ENCODE data around the gene LARP1. TPM values are rescaled to one million over a fixed set of nuclear protein-coding genes. Genes with fewer than 3 reads are reported as not detected.
"Not testable (repeated sequence)": the region's sequence is repeated elsewhere in the genome, so short reads cannot be mapped to it uniquely, and the experiment has no call there.

LARP1 gene
- total and polyA plus RNA-seq, 8 donors, result 35.8 to 195 (median 117) TPM

GRCh38 chr5:154728939-154729588, 26.1 kb upstream of the LARP1 start:
- no peak for TF ChIP-seq CTCF (IDR thresholded peaks at IDR 0.05)
- WGBS, 2 donors, result 92 to 97% methylated on average over 3 of the region's 3 CpGs
- no peak for FAIRE-seq
- no peaks in the 10 kb centered on the region for H3K27me3 ChIP-seq
- intact Hi-C loops (cut with DNase I), result no loop called here
- no peaks in the 10 kb centered on the region for H3K36me3 ChIP-seq
- no peak for DNase-seq
- ATAC-seq, result no peak
- peak overlapping the region in 1 of 4 donors; percentile 39 for H3K27ac ChIP-seq
- peaks cover 0 to 5% (median 0%) of the 10 kb centered on the region in 3 donors for H3K4me1 ChIP-seq
- H3K9me3 ChIP-seq, result no peaks in the 10 kb centered on the region
- no peak overlapping the region for H3K4me3 ChIP-seq

GRCh38 chr5:154729613-154730012, 25.6 kb upstream of the LARP1 start:
- intact Hi-C loops (cut with DNase I), result no loop called here
- TF ChIP-seq CTCF (IDR thresholded peaks at IDR 0.05), result no peak
- no peaks in the 10 kb centered on the region for H3K9me3 ChIP-seq
- peak in 3 of 6 donors; percentile 30 to 61 (median 53) for DNase-seq
- WGBS, 2 donors, result 47 to 56% methylated on average over 3 of the region's 3 CpGs
- H3K4me1 ChIP-seq, result peaks cover 0 to 5% (median 0%) of the 10 kb centered on the region in 3 donors
- no peak overlapping the region for H3K4me3 ChIP-seq
- ATAC-seq, result peak; percentile 23 to 69 (median 58)
- H3K36me3 ChIP-seq, result no peaks in the 10 kb centered on the region
- no peaks in the 10 kb centered on the region for H3K27me3 ChIP-seq
- H3K27ac ChIP-seq, result peak overlapping the region in 1 of 4 donors; percentile 39
- FAIRE-seq, result no peak

- H3K9me3 ChIP-seq; DNase-seq; H3K4me1 ChIP-seq; FAIRE-seq; H3K27me3 ChIP-seq; intact Hi-C loops (cut with DNase I); H3K4me3 ChIP-seq; H3K36me3 ChIP-seq; H3K27ac ChIP-seq; ATAC-seq: not testable (repeated sequence)
- 96 to 97% methylated on average over 8 of the region's 8 CpGs for WGBS, 2 donors
These were observed 24.4 kb upstream of the LARP1 start for GRCh38 chr5:154730761-154731160.

- WGBS, 2 donors, result 90 to 94% methylated on average over 1 of the region's 1 CpG
- peak in 1 of 4 donors; percentile 14 for TF ChIP-seq CTCF (IDR thresholded peaks at IDR 0.05)
- no peaks in the 10 kb centered on the region for H3K36me3 ChIP-seq
- FAIRE-seq (no peak), ATAC-seq (peak in 1 of 4 donors; percentile 54), DNase-seq (no peak)
- no peaks in the 10 kb centered on the region for H3K27me3 ChIP-seq
- intact Hi-C loops (cut with DNase I), result no loop called here
- H3K9me3 ChIP-seq, result no peaks in the 10 kb centered on the region
- H3K4me1 ChIP-seq, result peaks cover 0 to under 1% (median 0%) of the 10 kb centered on the region in 3 donors
- H3K4me3 ChIP-seq, result no peak overlapping the region
- H3K27ac ChIP-seq, result no peak overlapping the region
These were observed 23.0 kb upstream of the LARP1 start for GRCh38 chr5:154732212-154732611.

GRCh38 chr5:154734370-154735248, 20.6 kb upstream of the LARP1 start:
- FAIRE-seq (no peak), ATAC-seq (peak in 2 of 4 donors; percentile 21 to 51), DNase-seq (no peak)
- no peaks in the 10 kb centered on the region for H3K9me3 ChIP-seq
- intact Hi-C loops (cut with DNase I), result no loop called here
- H3K4me1 ChIP-seq, result no peaks in the 10 kb centered on the region
- H3K36me3 ChIP-seq, result no peaks in the 10 kb centered on the region
- H3K27me3 ChIP-seq, result no peaks in the 10 kb centered on the region
- H3K4me3 ChIP-seq, result no peak overlapping the region
- H3K27ac ChIP-seq, result no peak overlapping the region
- TF ChIP-seq CTCF (IDR thresholded peaks at IDR 0.05), result no peak
- 78 to 85% methylated on average over 7 of the region's 7 CpGs for WGBS, 2 donors

GRCh38 chr5:154735362-154735761, 19.8 kb upstream of the LARP1 start:
- intact Hi-C loops (cut with DNase I); FAIRE-seq; H3K27me3 ChIP-seq; H3K27ac ChIP-seq; H3K36me3 ChIP-seq; H3K4me3 ChIP-seq; ATAC-seq; H3K4me1 ChIP-seq; H3K9me3 ChIP-seq; DNase-seq: not testable (repeated sequence)
- WGBS, 2 donors, result 97 to 99% methylated on average over 7 of the region's 7 CpGs

GRCh38 chr5:154736372-154736771, 18.8 kb upstream of the LARP1 start:
- DNase-seq; H3K27me3 ChIP-seq; intact Hi-C loops (cut with DNase I); H3K36me3 ChIP-seq; FAIRE-seq; ATAC-seq; H3K9me3 ChIP-seq; H3K4me1 ChIP-seq; H3K4me3 ChIP-seq; H3K27ac ChIP-seq: not testable (repeated sequence)
- WGBS, 2 donors, result 95 to 96% methylated on average over 1 of the region's 1 CpG
